Activated naive CD4-positive, alpha-beta T cell treated with anti-CD3 and anti-CD28 coated beads for 36 hours (primary cell): ENCODE data around the gene KCNMA1. TPM values are rescaled to one million over a fixed set of nuclear protein-coding genes. Genes with fewer than 3 reads are reported as not detected.
"Not testable (repeated sequence)": the region's sequence is repeated elsewhere in the genome, so short reads cannot be mapped to it uniquely, and the experiment has no call there.

ENCODE experiments used
- CTCF ChIA-PET: fragments of 350-600 bp; sonication (Branson Sonifier 250); formaldehyde crosslinking; loops from one replicate; lab custom pipeline; 2021; ENCODE audit warnings: antibody characterized with exemption; lab: Charles Lee
- DNase-seq: peaks from one replicate; pipeline ENCODE4 v3.0.0-alpha.2; 2020
- H3K27ac Mint-ChIP-seq: one replicate; pipeline ENCODE4 v1.8.0; 2021; ENCODE audit warnings: mild to moderate bottlenecking, mixed read lengths
- H3K27me3 Mint-ChIP-seq: one replicate; pipeline ENCODE4 v1.8.0; 2021; ENCODE audit warnings: low read depth, mixed read lengths
- H3K36me3 Mint-ChIP-seq: one replicate; pipeline ENCODE4 v1.8.0; 2021; ENCODE audit warnings: low read depth, mixed read lengths
- H3K4me1 Mint-ChIP-seq: one replicate; pipeline ENCODE4 v1.8.0; 2021; ENCODE audit warnings: low read depth, mixed read lengths
- H3K4me3 Mint-ChIP-seq: one replicate; pipeline ENCODE4 v1.8.0; 2021; ENCODE audit warnings: mild to moderate bottlenecking, moderate library complexity, mixed read lengths
- H3K9me3 Mint-ChIP-seq: one replicate; pipeline ENCODE4 v1.8.0; 2021; ENCODE audit warnings: mixed read lengths
- intact Hi-C: fragments of 100-400 bp; cut with micrococcal nuclease; formaldehyde crosslinking; loops from one replicate; pipeline ENCODE4 v1.15.1; 2023
- total RNA-seq, 2 experiments: library from RNA; stranded (reverse); gene quantifications; one replicate each; pipeline ENCODE4 v1.2.3, GENCODE V29; 2021

Gene KCNMA1
- total RNA-seq = not detected

- H3K9me3 Mint-ChIP-seq = no peaks in the 10 kb centered on the region
- no peak for DNase-seq
- peaks cover 61% of the 10 kb centered on the region for H3K27me3 Mint-ChIP-seq
- intact Hi-C loops = no loop called here
- H3K27ac Mint-ChIP-seq = no peak within 1 kb of the TSS
- no peaks in the 10 kb centered on the region for H3K36me3 Mint-ChIP-seq
- peak within 1 kb of the TSS; percentile 50 for H3K4me3 Mint-ChIP-seq
- CTCF ChIA-PET = no interaction called here
- peaks cover 4% of the 10 kb centered on the region for H3K4me1 Mint-ChIP-seq
These were observed at the start of gene KCNMA1 for GRCh38 chr10:77637532-77638320. Gene KCNMA1, minus strand, starts transcription at chr10:77637808.

GRCh38 chr10:77686650-77687417 lies 49.2 kb upstream of the KCNMA1 start:
- DNase-seq = no peak
- H3K4me3 Mint-ChIP-seq = no peak overlapping the region
- no peaks in the 10 kb centered on the region for H3K4me1 Mint-ChIP-seq
- H3K9me3 Mint-ChIP-seq = no peaks in the 10 kb centered on the region
- CTCF ChIA-PET = no interaction called here
- no peak overlapping the region for H3K27ac Mint-ChIP-seq
- peaks cover 20% of the 10 kb centered on the region for H3K27me3 Mint-ChIP-seq
- H3K36me3 Mint-ChIP-seq = no peaks in the 10 kb centered on the region
- intact Hi-C loops = no loop called here

- no peaks in the 10 kb centered on the region for H3K4me1 Mint-ChIP-seq
- H3K27me3 Mint-ChIP-seq = peaks cover 21% of the 10 kb centered on the region
- no peak for DNase-seq
- CTCF ChIA-PET = no interaction called here
- H3K4me3 Mint-ChIP-seq = no peak overlapping the region
- H3K36me3 Mint-ChIP-seq = no peaks in the 10 kb centered on the region
- H3K9me3 Mint-ChIP-seq = no peaks in the 10 kb centered on the region
- H3K27ac Mint-ChIP-seq = no peak overlapping the region
- intact Hi-C loops = no loop called here
These were observed 48.5 kb upstream of the KCNMA1 start for GRCh38 chr10:77686096-77686495.

GRCh38 chr10:77685432-77685831 lies 47.8 kb upstream of the KCNMA1 start:
- CTCF ChIA-PET = no interaction called here
- no peak for DNase-seq
- peaks cover 21% of the 10 kb centered on the region for H3K27me3 Mint-ChIP-seq
- no peaks in the 10 kb centered on the region for H3K4me1 Mint-ChIP-seq
- H3K27ac Mint-ChIP-seq = no peak overlapping the region
- H3K9me3 Mint-ChIP-seq = no peaks in the 10 kb centered on the region
- H3K4me3 Mint-ChIP-seq = no peak overlapping the region
- H3K36me3 Mint-ChIP-seq = no peaks in the 10 kb centered on the region
- intact Hi-C loops = no loop called here

- H3K36me3 Mint-ChIP-seq, DNase-seq: not testable (repeated sequence)
These were observed 45.5 kb upstream of the KCNMA1 start for GRCh38 chr10:77683088-77683432.

GRCh38 chr10:77682393-77683087 lies 44.9 kb upstream of the KCNMA1 start:
- no peak for DNase-seq
- Mint-ChIP-seq H3K27me3 (peaks cover 17% of the 10 kb centered on the region), H3K9me3 (no peaks in the 10 kb centered on the region), H3K4me1 (no peaks in the 10 kb centered on the region), H3K27ac (no peak overlapping the region), H3K4me3 (no peak overlapping the region), H3K36me3 (no peaks in the 10 kb centered on the region)
- CTCF ChIA-PET = no interaction called here
- intact Hi-C loops = no loop called here

More at GRCh38 chr10:77683088-77683432, 45.5 kb upstream of the KCNMA1 start:
- peaks cover 16% of the 10 kb centered on the region for H3K27me3 Mint-ChIP-seq
- H3K4me3 Mint-ChIP-seq, H3K9me3 Mint-ChIP-seq, H3K4me1 Mint-ChIP-seq, CTCF ChIA-PET, H3K27ac Mint-ChIP-seq, intact Hi-C loops: not testable (repeated sequence)

- no peak overlapping the region for H3K4me3 Mint-ChIP-seq
- no peaks in the 10 kb centered on the region for H3K4me1 Mint-ChIP-seq
- no peak overlapping the region for H3K27ac Mint-ChIP-seq
- DNase-seq = no peak
- H3K27me3 Mint-ChIP-seq = peaks cover 10% of the 10 kb centered on the region
- H3K9me3 Mint-ChIP-seq = no peaks in the 10 kb centered on the region
- CTCF ChIA-PET = no interaction called here
- no peaks in the 10 kb centered on the region for H3K36me3 Mint-ChIP-seq
- intact Hi-C loops = no loop called here
These were observed 44.2 kb upstream of the KCNMA1 start for GRCh38 chr10:77681839-77682238.

- no peak for DNase-seq
- Mint-ChIP-seq H3K27ac (no peak overlapping the region), H3K9me3 (no peaks in the 10 kb centered on the region), H3K36me3 (no peaks in the 10 kb centered on the region), H3K4me1 (no peaks in the 10 kb centered on the region), H3K27me3 (peaks cover 8% of the 10 kb centered on the region), H3K4me3 (no peak overlapping the region)
- CTCF ChIA-PET = no interaction called here
- intact Hi-C loops = no loop called here
These were observed 43.2 kb upstream of the KCNMA1 start for GRCh38 chr10:77680811-77681210.

GRCh38 chr10:77680065-77680464 lies 42.5 kb upstream of the KCNMA1 start:
- H3K4me3 Mint-ChIP-seq = no peak overlapping the region
- intact Hi-C loops = no loop called here
- H3K27ac Mint-ChIP-seq = no peak overlapping the region
- no peaks in the 10 kb centered on the region for H3K36me3 Mint-ChIP-seq
- H3K4me1 Mint-ChIP-seq = no peaks in the 10 kb centered on the region
- H3K27me3 Mint-ChIP-seq = peaks cover 8% of the 10 kb centered on the region
- no peaks in the 10 kb centered on the region for H3K9me3 Mint-ChIP-seq
- CTCF ChIA-PET = no interaction called here
- DNase-seq = no peak

- CTCF ChIA-PET = no interaction called here
- Mint-ChIP-seq H3K27ac (no peak overlapping the region), H3K4me3 (no peak overlapping the region), H3K4me1 (no peaks in the 10 kb centered on the region), H3K36me3 (no peaks in the 10 kb centered on the region), H3K27me3 (peaks cover 8% of the 10 kb centered on the region), H3K9me3 (no peaks in the 10 kb centered on the region)
- intact Hi-C loops = no loop called here
- DNase-seq = no peak
These were observed 41.6 kb upstream of the KCNMA1 start for GRCh38 chr10:77679217-77679616.

GRCh38 chr10:77678146-77678545 lies 40.5 kb upstream of the KCNMA1 start:
- intact Hi-C loops = no loop called here
- CTCF ChIA-PET = no interaction called here
- Mint-ChIP-seq H3K27ac (no peak overlapping the region), H3K36me3 (no peaks in the 10 kb centered on the region), H3K4me1 (no peaks in the 10 kb centered on the region), H3K9me3 (no peaks in the 10 kb centered on the region), H3K27me3 (peaks cover 10% of the 10 kb centered on the region), H3K4me3 (no peak overlapping the region)
- no peak for DNase-seq

- intact Hi-C loops = no loop called here
- CTCF ChIA-PET = interaction anchor here (0.7 kb wide), 1 partner anchor 42 kb away, joined by 3 read pairs; no protein-coding TSS in a partner anchor
These were observed 37.7 kb upstream of the KCNMA1 start for GRCh38 chr10:77675347-77675746.

More at GRCh38 chr10:77675347-77675746, 37.7 kb upstream of the KCNMA1 start:
- H3K4me1 Mint-ChIP-seq = no peaks in the 10 kb centered on the region
- H3K27ac Mint-ChIP-seq = no peak overlapping the region
- no peak for DNase-seq
- no peaks in the 10 kb centered on the region for H3K36me3 Mint-ChIP-seq
- no peak overlapping the region for H3K4me3 Mint-ChIP-seq
- peaks cover 15% of the 10 kb centered on the region for H3K27me3 Mint-ChIP-seq
- no peaks in the 10 kb centered on the region for H3K9me3 Mint-ChIP-seq
